Astrocyte (in vitro differentiated cells and primary cell): ENCODE data around the gene TENT5C. TPM values are rescaled to one million over a fixed set of nuclear protein-coding genes. Genes with fewer than 3 reads are reported as not detected.
A peak's percentile ranks its signal among the peaks of the same experiment; 100 is the strongest.

Experiments
- DNase-seq: peaks from one replicate; pipeline ENCODE4 v3.0.0-alpha.2; 2010; ENCODE audit warnings: low read depth
- FAIRE-seq: peaks from 2 replicates; lab custom pipeline; 2011; peaks lifted over from hg19 to GRCh38; lab: Jason Lieb, UNC
- H2AFZ ChIP-seq: 2 replicates; pipeline ENCODE4 v1.6.0; 2012; ENCODE audit warnings: low read depth, low read length, inconsistent platforms
- H3K27ac ChIP-seq: 2 replicates; pipeline ENCODE4 v1.5.1; 2011; ENCODE audit warnings: low read depth, low read length, inconsistent platforms
- H3K27me3 ChIP-seq: 2 replicates; pipeline ENCODE4 v1.6.0; 2011; ENCODE audit warnings: low read length, inconsistent platforms; ENCODE audit not compliant: insufficient read depth
- H3K36me3 ChIP-seq: 2 replicates; pipeline ENCODE4 v1.5.1; 2011; ENCODE audit warnings: low read length, inconsistent platforms; ENCODE audit not compliant: insufficient read depth
- H3K4me1 ChIP-seq: 2 replicates; pipeline ENCODE4 v1.5.1; 2011; ENCODE audit warnings: low read length, inconsistent platforms; ENCODE audit not compliant: insufficient read depth
- H3K4me2 ChIP-seq: 2 replicates; pipeline ENCODE4 v1.6.0; 2012; ENCODE audit warnings: low read length, inconsistent platforms
- H3K4me3 ChIP-seq: 2 replicates; pipeline ENCODE4 v1.5.1; 2011; ENCODE audit warnings: low read depth, mild to moderate bottlenecking, low read length, inconsistent platforms; ENCODE audit not compliant: insufficient read depth
- H3K79me2 ChIP-seq: 2 replicates; pipeline ENCODE4 v1.6.0; 2012; ENCODE audit warnings: mild to moderate bottlenecking, low read length, inconsistent platforms; ENCODE audit not compliant: insufficient read depth
- H3K9ac ChIP-seq: 2 replicates; pipeline ENCODE4 v1.6.0; 2012; ENCODE audit warnings: mild to moderate bottlenecking, low read length, inconsistent platforms
- H3K9me3 ChIP-seq: 2 replicates; pipeline ENCODE4 v1.5.1; 2012; ENCODE audit warnings: low read depth, mild to moderate bottlenecking, low read length, inconsistent platforms; ENCODE audit not compliant: insufficient read depth
- H4K20me1 ChIP-seq: 2 replicates; pipeline ENCODE4 v1.6.0; 2012; ENCODE audit warnings: low read length, inconsistent platforms; ENCODE audit not compliant: insufficient read depth
- H3K27ac Mint-ChIP-seq: one replicate; pipeline ENCODE4 v1.8.0; 2021; ENCODE audit warnings: mild to moderate bottlenecking, mixed read lengths; ENCODE audit not compliant: unreplicated experiment
- H3K27me3 Mint-ChIP-seq: one replicate; pipeline ENCODE4 v1.8.0; 2021; ENCODE audit warnings: low read depth, mixed read lengths; ENCODE audit not compliant: unreplicated experiment
- H3K36me3 Mint-ChIP-seq: one replicate; pipeline ENCODE4 v1.8.0; 2021; ENCODE audit warnings: low read depth, mixed read lengths; ENCODE audit not compliant: unreplicated experiment
- H3K4me1 Mint-ChIP-seq: one replicate; pipeline ENCODE4 v1.8.0; 2021; ENCODE audit warnings: low read depth, mixed read lengths; ENCODE audit not compliant: unreplicated experiment
- H3K4me3 Mint-ChIP-seq: one replicate; pipeline ENCODE4 v1.8.0; 2021; ENCODE audit warnings: mild to moderate bottlenecking, moderate library complexity, mixed read lengths; ENCODE audit not compliant: unreplicated experiment
- H3K9me3 Mint-ChIP-seq: one replicate; pipeline ENCODE4 v1.8.0; 2021; ENCODE audit warnings: mild to moderate bottlenecking, mixed read lengths; ENCODE audit not compliant: unreplicated experiment
- EZH2 ChIP-seq: IDR thresholded peaks from 2 replicates; pipeline ENCODE4 v1.6.1; 2012; ENCODE audit warnings: mild to moderate bottlenecking, low read length, inconsistent platforms; ENCODE audit not compliant: insufficient read depth
- total RNA-seq: library from RNA; stranded (reverse); gene quantifications from 2 replicates; pipeline ENCODE4 v1.2.1, GENCODE V29; 2021
- TF ChIP-seq, protein P1 (sequence below): IDR thresholded peaks from 2 replicates; pipeline ENCODE4 v1.5.1; 2011; ENCODE audit warnings: low read depth, mild to moderate bottlenecking, inconsistent platforms, low read length, moderate library complexity; ENCODE audit not compliant: insufficient read depth

The TENT5C gene
- total RNA-seq, 1 donor from 2014 or later = 0.77 TPM

DNA sequence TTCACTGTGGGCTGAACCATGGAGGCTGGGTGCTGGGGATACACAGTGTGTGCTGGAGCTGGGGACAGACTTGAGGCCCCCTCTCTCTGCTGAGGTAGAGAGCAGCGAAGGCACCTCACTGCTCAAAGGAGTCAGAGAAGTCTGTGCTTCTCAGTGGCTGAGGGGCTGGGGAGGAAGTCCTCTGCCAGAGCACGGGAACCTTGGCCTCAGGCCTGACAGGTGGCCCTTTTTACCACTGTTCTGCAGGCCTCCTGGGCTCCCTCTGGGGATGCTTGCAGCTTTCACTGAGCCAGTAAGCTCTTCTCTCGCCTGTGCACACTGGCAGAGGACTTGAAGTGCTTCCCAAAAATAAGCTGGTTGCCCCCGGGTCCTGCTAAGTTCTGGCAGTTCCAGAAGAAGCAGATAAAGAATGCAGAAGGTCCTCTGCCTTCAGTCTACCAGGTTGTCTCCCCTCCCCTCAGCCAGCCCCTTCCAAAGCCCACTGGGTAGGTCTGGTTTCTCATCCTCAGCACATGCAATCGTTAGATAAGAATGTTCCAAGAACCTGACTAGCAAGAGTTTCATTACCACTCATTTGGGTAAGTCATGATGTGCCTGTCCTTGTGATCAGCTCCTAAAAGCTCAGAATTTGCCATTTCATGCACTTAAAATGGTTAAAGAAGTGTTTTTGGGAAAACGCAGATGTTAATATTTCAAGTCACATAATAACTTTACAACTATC, 53.9 kb downstream of the TENT5C start:
- H3K27me3 Mint-ChIP-seq = peaks cover 4% of the 10 kb centered on the region
- H3K36me3 Mint-ChIP-seq = no peaks in the 10 kb centered on the region
- H3K79me2 ChIP-seq = no peaks in the 10 kb centered on the region
- peaks cover 4% of the 10 kb centered on the region for H3K9me3 Mint-ChIP-seq
- H3K4me3 Mint-ChIP-seq = no peak overlapping the region
- H3K4me1 ChIP-seq = peaks cover 5% of the 10 kb centered on the region
- DNase-seq (no peak), FAIRE-seq (no peak)
- no peaks in the 10 kb centered on the region for H3K9me3 ChIP-seq
- H3K27me3 ChIP-seq = peaks cover 4% of the 10 kb centered on the region
- H3K4me3 ChIP-seq = no peak overlapping the region
- no peak overlapping the region for H3K4me2 ChIP-seq
- no peak for TF ChIP-seq EZH2
- TF ChIP-seq, protein P1, sequence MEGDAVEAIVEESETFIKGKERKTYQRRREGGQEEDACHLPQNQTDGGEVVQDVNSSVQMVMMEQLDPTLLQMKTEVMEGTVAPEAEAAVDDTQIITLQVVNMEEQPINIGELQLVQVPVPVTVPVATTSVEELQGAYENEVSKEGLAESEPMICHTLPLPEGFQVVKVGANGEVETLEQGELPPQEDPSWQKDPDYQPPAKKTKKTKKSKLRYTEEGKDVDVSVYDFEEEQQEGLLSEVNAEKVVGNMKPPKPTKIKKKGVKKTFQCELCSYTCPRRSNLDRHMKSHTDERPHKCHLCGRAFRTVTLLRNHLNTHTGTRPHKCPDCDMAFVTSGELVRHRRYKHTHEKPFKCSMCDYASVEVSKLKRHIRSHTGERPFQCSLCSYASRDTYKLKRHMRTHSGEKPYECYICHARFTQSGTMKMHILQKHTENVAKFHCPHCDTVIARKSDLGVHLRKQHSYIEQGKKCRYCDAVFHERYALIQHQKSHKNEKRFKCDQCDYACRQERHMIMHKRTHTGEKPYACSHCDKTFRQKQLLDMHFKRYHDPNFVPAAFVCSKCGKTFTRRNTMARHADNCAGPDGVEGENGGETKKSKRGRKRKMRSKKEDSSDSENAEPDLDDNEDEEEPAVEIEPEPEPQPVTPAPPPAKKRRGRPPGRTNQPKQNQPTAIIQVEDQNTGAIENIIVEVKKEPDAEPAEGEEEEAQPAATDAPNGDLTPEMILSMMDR = no peak
- H3K27ac Mint-ChIP-seq = no peak overlapping the region
- H4K20me1 ChIP-seq = no peaks in the 10 kb centered on the region
- H3K27ac ChIP-seq = no peak overlapping the region
- no peak overlapping the region for H3K9ac ChIP-seq
- no peak overlapping the region for H2AFZ ChIP-seq
- H3K4me1 Mint-ChIP-seq = peaks cover 20% of the 10 kb centered on the region
- no peaks in the 10 kb centered on the region for H3K36me3 ChIP-seq

DNA sequence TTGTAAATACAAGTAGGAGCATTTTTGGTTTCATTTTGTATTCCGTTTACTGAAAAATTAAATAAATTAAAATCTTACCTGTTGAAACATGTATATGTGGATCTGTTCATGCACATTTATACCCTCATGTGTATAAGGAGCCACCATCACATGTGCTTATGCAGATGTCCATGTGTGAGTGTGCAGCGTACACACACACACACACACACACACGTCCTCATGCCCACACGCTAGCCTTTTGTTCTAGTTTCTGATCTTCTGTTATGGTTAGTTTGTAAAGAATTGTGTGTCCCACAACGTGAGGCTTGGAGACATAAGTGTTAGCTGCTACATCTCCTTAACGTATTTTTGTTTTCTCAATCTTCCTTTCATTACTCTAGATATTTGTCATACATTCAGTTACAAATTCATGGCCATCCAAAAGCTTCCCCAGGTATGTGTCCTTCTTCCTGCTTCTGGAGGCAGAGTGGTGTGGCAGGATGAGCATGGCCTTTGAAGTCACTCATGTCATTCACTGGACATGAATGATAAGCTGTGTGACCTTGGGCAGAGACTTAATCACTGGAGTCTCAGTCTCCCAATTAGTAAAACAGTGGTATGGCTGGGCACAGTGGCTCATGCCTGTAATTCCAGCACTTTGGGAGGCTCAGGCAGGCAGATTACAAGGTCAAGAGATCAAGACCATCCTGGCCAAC, 54.6 kb downstream of the TENT5C start:
- FAIRE-seq (no peak), DNase-seq (no peak)
- Mint-ChIP-seq H3K9me3 (peaks cover 4% of the 10 kb centered on the region), H3K36me3 (no peaks in the 10 kb centered on the region), H3K27me3 (peaks cover 4% of the 10 kb centered on the region), H3K4me3 (no peak overlapping the region), H3K4me1 (peaks cover 16% of the 10 kb centered on the region), H3K27ac (no peak overlapping the region)
- no peaks in the 10 kb centered on the region for H3K9me3 ChIP-seq
- H2AFZ ChIP-seq = no peak overlapping the region
- no peak overlapping the region for H3K4me3 ChIP-seq
- no peak overlapping the region for H3K27ac ChIP-seq
- peaks cover 4% of the 10 kb centered on the region for H3K27me3 ChIP-seq
- no peaks in the 10 kb centered on the region for H3K79me2 ChIP-seq
- TF ChIP-seq EZH2 = no peak
- TF ChIP-seq, protein P1 = no peak
- H3K9ac ChIP-seq = no peak overlapping the region
- no peaks in the 10 kb centered on the region for H4K20me1 ChIP-seq
- H3K36me3 ChIP-seq = no peaks in the 10 kb centered on the region
- H3K4me1 ChIP-seq = peaks cover 5% of the 10 kb centered on the region
- no peak overlapping the region for H3K4me2 ChIP-seq

DNA sequence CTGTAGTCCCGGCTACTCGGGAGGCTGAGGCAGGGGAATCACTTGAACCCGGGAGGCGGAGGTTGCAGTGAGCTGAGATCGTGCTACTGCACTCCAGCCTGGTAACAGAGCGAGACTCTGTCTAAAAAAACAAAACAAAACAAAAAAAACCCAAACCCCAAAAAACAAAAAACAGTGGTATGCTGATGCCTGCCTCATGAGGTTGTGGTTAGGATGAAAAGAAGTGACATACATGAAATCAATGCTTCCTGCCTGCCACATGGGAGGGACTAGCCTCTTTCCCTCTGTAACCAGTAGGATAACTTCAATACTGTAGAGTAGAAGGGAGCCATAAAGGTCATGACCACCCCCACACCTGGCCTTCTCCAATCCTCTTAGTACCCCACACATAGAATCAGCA, 55.2 kb downstream of the TENT5C start:
- Histone ChIP-seq H3K9me3 (no peaks in the 10 kb centered on the region), H3K27ac (no peak overlapping the region), H3K36me3 (no peaks in the 10 kb centered on the region), H4K20me1 (no peaks in the 10 kb centered on the region), H3K4me1 (peaks cover 5% of the 10 kb centered on the region), H3K4me3 (no peak overlapping the region), H3K9ac (no peak overlapping the region), H3K4me2 (no peak overlapping the region), H3K79me2 (no peaks in the 10 kb centered on the region), H2AFZ (no peak overlapping the region), H3K27me3 (peaks cover 4% of the 10 kb centered on the region)
- FAIRE-seq (no peak), DNase-seq (no peak)
- peaks cover 4% of the 10 kb centered on the region for H3K9me3 Mint-ChIP-seq
- H3K4me3 Mint-ChIP-seq = peak overlapping the region; percentile 28
- H3K27me3 Mint-ChIP-seq = peaks cover 4% of the 10 kb centered on the region
- no peak overlapping the region for H3K27ac Mint-ChIP-seq
- peaks cover 18% of the 10 kb centered on the region for H3K4me1 Mint-ChIP-seq
- TF ChIP-seq EZH2 = no peak
- H3K36me3 Mint-ChIP-seq = no peaks in the 10 kb centered on the region
